ENCODE measurements around the gene CDC45. TPM values are rescaled to one million over a fixed set of nuclear protein-coding genes. Genes with fewer than 3 reads are reported as not detected.

CDC45 gene
- total RNA-seq, 4 donors from 2014 or later, result 3.4 to 16.7 (median 9.1) TPM

DNA sequence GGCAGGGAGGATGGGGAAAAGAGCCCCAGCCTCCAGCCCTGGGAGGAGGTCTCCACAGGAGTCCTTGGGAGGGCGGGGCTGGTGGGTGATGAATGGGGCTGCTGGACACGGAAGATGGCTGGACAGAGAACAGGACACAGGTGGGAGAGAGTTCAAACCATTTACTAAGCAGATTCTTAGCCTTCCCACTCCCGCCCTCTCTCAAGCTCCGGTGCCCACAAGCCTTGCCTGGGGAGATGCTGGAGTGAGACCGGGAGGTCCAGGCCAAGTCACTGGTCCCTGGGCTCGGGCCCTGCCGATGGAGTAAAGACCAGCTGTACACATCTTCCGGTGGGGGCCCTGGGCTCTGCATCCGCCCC, 43.1 kb downstream of the CDC45 start:
- peaks cover 0 to 58% (median 5%) of the 10 kb centered on the region in 4 donors for H3K27me3 ChIP-seq
- TF ChIP-seq, protein P1, sequence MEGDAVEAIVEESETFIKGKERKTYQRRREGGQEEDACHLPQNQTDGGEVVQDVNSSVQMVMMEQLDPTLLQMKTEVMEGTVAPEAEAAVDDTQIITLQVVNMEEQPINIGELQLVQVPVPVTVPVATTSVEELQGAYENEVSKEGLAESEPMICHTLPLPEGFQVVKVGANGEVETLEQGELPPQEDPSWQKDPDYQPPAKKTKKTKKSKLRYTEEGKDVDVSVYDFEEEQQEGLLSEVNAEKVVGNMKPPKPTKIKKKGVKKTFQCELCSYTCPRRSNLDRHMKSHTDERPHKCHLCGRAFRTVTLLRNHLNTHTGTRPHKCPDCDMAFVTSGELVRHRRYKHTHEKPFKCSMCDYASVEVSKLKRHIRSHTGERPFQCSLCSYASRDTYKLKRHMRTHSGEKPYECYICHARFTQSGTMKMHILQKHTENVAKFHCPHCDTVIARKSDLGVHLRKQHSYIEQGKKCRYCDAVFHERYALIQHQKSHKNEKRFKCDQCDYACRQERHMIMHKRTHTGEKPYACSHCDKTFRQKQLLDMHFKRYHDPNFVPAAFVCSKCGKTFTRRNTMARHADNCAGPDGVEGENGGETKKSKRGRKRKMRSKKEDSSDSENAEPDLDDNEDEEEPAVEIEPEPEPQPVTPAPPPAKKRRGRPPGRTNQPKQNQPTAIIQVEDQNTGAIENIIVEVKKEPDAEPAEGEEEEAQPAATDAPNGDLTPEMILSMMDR (IDR thresholded peaks at IDR 0.05), result no peak
- no peak for TF ChIP-seq POLR2A (IDR thresholded peaks at IDR 0.05)
- no peaks in the 10 kb centered on the region for H3K9me3 ChIP-seq
- no peak for DNase-seq
- intact Hi-C loops (cut with DNase I), result no loop called here
- H3K36me3 ChIP-seq, result no peaks in the 10 kb centered on the region
- peaks cover 14 to 32% (median 17%) of the 10 kb centered on the region in 3 donors for H3K4me1 ChIP-seq
- WGBS, 2 donors, result 13 to 62% methylated on average over 3 of the region's 9 CpGs
- H3K27ac ChIP-seq, result peak overlapping the region; percentile 42 to 83 (median 73)
- peak overlapping the region; percentile 33 to 66 (median 41) for H3K4me3 ChIP-seq

DNA sequence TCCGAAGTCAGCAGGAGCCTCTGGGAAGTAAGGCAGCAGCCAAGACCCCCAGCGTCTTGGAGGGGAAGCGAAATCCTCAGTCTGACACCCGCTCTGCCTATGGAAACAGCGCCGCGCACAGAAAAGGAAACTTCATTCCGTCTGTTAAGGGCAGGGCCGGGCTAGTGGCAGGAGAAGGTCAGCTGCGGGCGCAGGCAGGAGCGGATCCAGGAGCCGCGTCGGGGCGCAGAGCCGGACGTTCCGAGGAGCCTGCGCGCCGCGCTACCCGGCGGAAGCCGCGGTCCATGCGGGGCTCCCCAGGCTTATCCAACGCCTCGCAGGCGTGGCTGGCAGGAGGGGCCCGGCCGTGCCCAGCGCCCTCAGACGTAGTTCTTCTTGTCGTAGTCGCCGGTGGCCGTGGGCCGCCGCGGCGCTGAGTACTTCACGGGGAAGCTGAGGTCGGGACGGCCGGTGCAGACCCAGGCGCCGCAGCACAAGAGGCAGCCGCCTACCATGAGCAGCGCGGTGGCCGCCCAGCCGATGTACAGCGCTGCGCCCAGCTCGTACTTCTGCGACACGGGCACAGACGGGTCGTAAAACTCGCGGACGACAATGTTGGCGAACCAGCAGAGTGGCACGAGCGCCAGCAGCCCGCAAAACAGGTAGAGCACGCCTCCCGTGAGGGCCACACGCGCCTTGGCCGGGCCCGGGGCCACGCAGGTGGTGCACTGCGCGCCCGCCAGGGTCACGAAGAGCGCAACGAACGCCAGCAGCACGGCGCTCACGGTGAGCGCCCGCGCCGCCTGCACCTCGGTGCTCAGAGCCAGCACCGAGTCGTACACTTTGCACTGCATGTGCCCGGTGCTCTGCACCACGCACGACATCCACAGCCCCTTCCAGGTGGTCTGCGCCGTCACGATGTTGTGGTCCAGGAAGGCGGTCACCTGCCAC, 43.8 kb downstream of the CDC45 start:
- no peak for TF ChIP-seq POLR2A (IDR thresholded peaks at IDR 0.05)
- TF ChIP-seq, protein P1 (IDR thresholded peaks at IDR 0.05), result peak in 1 of 6 experiments; percentile 20
- no peaks in the 10 kb centered on the region for H3K36me3 ChIP-seq

DNA sequence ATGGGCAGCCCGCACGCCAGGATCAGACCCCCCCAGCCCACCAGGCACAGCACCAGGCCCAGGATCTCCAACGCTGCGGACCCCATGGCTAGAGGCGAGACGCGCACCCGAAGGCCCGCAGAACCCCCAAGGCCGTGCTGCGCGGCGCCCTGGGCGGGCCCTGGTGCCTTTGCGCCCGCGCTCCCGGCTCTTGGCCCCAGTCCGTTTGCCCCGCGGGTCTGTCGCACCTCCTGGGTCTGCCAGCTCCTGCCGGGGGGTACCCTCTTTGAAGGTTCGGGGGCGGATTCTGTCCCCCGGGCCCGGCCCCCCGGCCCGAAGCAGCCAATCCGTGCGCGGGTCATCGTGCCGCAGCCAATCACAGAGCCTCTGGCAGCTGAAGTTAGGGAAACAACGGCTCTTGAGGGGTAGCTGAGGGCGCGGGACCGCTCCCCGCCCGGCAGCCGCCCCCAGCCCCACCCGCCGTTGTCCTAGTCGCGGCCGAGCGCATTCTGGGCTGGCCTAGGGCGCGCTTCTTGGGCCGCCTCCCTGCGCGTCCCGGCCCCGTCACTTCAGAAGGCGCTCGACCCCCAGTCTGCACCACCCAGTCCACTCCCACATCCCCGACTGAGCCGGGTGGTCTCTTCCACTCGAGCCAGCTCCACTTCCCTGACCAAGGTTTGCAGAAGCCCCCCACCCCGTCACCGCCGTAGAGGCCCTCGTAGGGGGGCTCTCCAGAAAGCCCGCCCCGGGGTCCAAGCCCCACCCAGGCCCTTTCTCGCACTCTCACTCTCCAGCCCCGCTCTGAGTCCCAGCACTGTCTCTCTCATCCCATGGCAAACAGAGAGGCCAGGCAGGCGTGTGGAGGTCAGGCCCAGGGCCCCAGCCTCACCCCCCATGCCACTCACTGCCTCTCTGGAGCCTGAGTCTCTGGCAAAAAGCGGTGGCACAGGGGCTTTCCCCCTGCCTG, 44.7 kb downstream of the CDC45 start, which contains the start of gene CLDN5:
CLDN5 (minus strand) TSS at position 241 of the 946 bp plus-strand sequence; CDS start at position 86, 155 bp downstream.
- H3K27me3 ChIP-seq, result peaks cover 0 to 66% (median 5%) of the 10 kb centered on the region in 4 donors
- peak in 2 of 4 donors; percentile 55 to 77 for TF ChIP-seq POLR2A (IDR thresholded peaks at IDR 0.05)
- TF ChIP-seq, protein P1 (IDR thresholded peaks at IDR 0.05), result no peak
- H3K4me1 ChIP-seq, result peaks cover 14 to 33% (median 17%) of the 10 kb centered on the region in 3 donors
- no peaks in the 10 kb centered on the region for H3K36me3 ChIP-seq
- peak within 1 kb of the TSS; percentile 33 to 66 (median 41) for H3K4me3 ChIP-seq
- DNase-seq, result no peak
- H3K27ac ChIP-seq, result peak within 1 kb of the TSS; percentile 42 to 87 (median 74)
- H3K9me3 ChIP-seq, result no peaks in the 10 kb centered on the region
- intact Hi-C loops (cut with DNase I), result no loop called here
- WGBS, 2 donors, result 19% methylated on average over 8 of the region's 69 CpGs; no CpG with 5 or more reads in 1 of the 2 donors

More for the DNA sequence above, 43.8 kb downstream of the CDC45 start:
- 1% methylated on average over 37 of the region's 99 CpGs; no CpG with 5 or more reads in 1 of the 2 donors for WGBS, 2 donors
- DNase-seq, result no peak
- Histone ChIP-seq H3K4me1 (peaks cover 14 to 33% (median 17%) of the 10 kb centered on the region in 3 donors), H3K9me3 (no peaks in the 10 kb centered on the region), H3K27me3 (peaks cover 0 to 65% (median 5%) of the 10 kb centered on the region in 4 donors), H3K27ac (peak overlapping the region; percentile 42 to 83 (median 73)), H3K4me3 (peak overlapping the region; percentile 33 to 66 (median 41))
- intact Hi-C loops (cut with DNase I), result no loop called here

DNA sequence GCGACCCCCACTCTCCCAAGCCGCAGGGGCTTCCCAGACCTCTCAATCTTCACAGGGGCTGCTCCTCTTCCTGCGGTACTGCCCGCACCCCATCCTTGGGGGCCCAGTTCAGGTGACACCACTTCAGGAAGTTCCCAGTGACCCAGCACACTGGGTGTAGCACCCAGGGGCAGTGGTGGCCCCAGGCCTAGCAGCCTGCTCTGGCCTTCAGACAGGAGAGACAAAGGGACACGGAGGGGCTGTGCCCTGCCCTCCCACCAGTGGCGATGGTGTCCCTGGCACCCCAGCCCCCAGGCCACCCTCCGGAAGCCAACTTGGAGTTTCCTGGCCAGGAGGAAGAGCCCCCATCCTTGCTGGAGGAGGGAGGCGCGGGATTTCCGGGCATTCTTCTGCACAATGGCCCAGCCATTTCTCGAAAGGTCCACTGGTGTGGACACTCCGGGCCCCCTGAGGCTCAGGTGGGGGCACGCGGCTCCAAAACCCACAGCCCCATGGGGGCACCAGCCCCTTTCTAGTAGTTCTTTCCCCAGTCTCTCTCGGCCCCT, 45.5 kb downstream of the CDC45 start:
- Histone ChIP-seq H3K27me3 (peaks cover 0 to 72% (median 5%) of the 10 kb centered on the region in 4 donors), H3K9me3 (no peaks in the 10 kb centered on the region), H3K27ac (peak overlapping the region; percentile 2 to 87 (median 68)), H3K4me3 (peak overlapping the region in 3 of 4 donors; percentile 33 to 66 (median 48)), H3K4me1 (peaks cover 14 to 33% (median 17%) of the 10 kb centered on the region in 3 donors), H3K36me3 (no peaks in the 10 kb centered on the region)
- TF ChIP-seq, protein P1 (IDR thresholded peaks at IDR 0.05), result no peak
- TF ChIP-seq POLR2A (IDR thresholded peaks at IDR 0.05), result no peak
- WGBS, 2 donors, result 60 to 92% methylated on average over 2 to 9 of the region's 15 CpGs
- intact Hi-C loops (cut with DNase I), result no loop called here
- no peak for DNase-seq
